Astrocyte (in vitro differentiated cells and primary cell): Measurements from ENCODE around the gene IRF3.

Experiments
- CTCF ChIP-seq: IDR thresholded peaks from 2 replicates; pipeline ENCODE4 v1.5.1; 2011; ENCODE audit warnings: low read depth, mild to moderate bottlenecking, inconsistent platforms, low read length, moderate library complexity; ENCODE audit not compliant: insufficient read depth
- EZH2 ChIP-seq: IDR thresholded peaks from 2 replicates; pipeline ENCODE4 v1.6.1; 2012; ENCODE audit warnings: mild to moderate bottlenecking, low read length, inconsistent platforms; ENCODE audit not compliant: insufficient read depth

GRCh38 chr19:49656456-49657109 lies 9.1 kb downstream of the IRF3 start:
- TF ChIP-seq CTCF (no peak), EZH2 (no peak)
